GM18870 (cell line): ENCODE data around the gene N4BP2L1.

Source experiments
- ATAC-seq: cut with Tn5 transposase; IDR thresholded peaks from one replicate; pipeline ENCODE4 v1.9.1; 2021; ENCODE audit warnings: moderate library complexity; ENCODE audit not compliant: unreplicated experiment

The N4BP2L1 gene

DNA sequence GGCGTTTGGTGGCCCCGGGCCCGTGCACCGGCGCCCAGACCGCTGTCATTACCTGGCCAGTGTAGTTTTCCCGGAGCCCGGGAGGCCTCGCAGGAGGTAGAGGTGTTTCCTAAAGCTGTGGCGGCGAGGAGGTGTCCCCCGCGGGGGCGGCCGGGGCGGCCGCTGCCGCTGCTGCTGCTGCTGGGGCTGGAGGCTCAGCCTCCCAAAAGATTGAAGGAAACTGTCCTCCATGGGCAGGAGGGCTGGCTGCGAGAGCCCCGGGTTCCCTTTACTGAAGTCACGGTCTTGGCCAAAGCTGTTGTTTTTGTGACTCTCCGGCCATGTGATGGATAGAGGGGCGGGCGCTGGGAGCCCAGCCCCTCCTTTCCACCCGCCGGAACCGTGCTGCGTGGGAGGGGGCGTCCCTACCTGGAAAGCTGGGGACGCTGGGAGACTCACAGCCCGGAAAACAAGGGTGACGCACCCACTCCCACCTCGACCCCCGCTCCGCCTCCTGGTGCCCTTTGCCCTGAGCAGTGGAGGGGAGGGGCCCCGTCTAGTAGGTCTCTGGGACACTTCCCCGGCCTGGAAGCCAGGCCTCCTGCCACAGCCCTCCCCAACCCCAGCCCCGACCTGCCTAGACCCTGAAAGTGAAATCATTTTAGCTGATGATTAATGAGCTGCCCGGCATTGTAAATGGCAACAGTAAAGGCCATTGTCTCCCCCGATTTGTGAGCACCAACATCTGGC, at the start of gene N4BP2L1:
Gene N4BP2L1 (minus strand): TSS at position 279 of the 729 bp plus-strand sequence. CDS start 48 bp downstream, at position 231.
- ATAC-seq = peak; percentile 61

DNA sequence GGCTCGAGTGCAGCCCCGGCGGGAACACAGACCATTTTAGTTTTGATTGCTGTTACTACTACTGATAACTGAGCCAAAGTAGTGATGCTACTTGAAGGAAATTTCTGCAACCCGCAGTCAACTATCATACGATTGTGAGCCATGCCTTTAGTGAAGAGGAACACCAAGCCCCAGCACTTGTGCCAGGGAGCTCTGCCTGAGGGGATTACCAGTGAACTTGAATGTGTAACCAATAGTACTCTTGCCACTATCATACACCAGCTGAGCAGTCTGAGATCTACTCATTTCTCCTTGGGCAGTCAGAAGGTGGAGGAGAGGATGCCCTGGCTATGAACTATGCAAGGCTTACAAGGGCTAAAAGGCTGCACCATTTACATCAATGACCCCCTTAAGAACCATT, 49.0 kb upstream of the N4BP2L1 start:
- ATAC-seq = no peak

DNA sequence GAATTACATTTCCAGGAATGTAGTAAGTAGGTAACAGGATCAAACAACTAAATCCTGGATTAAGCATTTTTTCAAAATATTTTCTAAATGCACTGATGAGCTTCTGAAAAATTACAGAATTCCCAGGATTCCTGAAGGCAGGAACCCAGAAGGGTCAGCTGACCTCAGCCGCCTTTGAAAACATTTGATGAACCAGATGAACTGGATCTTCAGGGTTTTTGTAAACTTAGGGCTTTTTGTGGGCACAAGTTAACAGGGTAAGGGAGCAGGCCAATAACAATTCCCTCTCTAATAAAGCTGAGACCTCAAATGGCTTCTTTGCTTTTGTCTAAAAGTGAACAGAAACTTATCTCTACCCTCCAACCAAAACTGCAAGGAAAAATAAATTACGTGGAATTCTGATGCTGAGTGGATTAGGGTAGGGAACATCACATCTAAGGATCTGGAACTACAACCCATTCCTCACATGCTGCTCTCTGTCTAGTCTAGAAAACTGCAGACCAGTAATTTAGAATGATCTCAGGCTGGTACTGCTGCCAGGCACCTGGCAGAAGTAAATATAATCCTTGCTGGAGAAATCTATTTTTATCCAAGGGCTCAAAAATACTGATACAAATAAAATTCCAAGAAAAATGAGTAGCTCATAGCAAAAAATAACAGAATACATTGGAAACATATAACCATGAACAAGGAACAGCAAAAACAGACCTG, 48.2 kb upstream of the N4BP2L1 start:
- no peak for ATAC-seq

DNA sequence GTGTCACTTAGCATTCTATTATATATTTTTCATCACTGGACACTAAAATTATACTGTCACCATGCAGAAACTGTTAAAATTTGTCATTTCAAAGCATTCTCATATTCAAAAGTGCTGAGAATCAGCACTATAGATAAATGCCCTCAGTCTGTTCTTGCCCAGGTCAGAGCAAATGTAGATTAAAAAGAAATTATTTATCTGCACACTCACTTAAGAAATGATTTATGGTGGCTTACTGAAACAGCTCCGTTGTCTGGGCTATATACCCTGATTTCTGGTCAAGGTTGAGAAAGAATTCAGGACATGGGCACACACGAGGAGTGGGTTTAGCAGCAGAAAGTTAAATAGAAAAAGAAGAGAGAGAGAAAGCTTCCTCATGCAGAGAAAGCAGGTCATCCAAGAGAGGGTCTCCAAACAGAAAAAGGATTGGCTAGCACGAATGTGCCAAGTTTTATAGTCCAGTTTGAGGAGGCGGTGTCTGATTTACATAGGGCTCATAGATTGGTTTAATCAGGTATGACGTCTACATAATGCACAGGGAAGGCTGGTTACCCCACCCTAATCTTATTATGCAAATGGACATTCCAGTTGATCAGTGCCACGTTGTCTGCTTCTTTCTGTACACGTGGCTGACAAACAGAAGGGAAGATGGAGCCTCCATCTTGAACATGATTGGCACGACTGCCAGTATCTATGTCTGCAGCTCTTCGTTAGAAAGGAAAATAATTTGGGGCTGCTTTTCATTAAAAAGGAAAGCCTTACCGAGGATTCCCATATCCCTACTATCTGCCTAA, 47.3 kb upstream of the N4BP2L1 start:
- ATAC-seq = no peak

DNA sequence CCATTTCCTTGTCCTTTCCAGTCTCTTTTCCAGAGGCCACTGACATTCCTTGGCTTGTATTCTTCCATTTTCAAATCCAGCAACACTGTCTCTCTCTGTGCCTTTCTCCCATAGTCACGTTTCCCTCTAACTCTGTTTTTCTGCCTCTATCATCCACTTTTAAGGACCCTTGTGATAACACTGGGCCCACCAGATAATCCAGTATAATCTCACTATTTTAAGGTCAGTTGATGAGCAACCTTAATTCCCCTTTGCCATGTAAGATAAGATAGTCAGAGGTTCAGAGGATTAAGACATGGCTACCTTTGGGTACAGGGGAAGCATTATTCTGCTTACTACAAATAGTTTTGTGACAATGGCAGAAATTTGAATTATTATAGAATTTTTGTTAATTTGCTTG, 45.7 kb upstream of the N4BP2L1 start:
- ATAC-seq = no peak

DNA sequence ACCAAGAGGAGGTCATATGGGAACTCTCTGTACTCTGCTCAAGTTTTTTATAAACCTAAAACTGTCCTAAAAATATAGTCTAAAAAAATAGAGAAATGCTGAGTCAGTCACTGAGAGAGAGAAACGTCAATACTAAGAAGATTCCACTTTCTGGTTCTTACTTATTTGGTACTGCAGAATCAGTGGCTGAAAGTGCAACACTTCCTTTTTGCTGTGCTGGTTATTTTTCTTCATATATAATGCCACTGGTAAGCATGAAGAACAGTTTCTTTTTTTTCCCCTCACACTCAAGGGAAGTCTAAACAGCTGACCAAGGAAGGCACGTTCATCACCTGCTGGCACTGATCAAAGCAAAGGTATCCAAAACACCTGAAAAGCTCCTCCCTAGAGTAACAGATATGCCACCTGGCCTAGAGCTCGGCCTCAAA, 44.3 kb upstream of the N4BP2L1 start:
- peak; percentile 81 for ATAC-seq

DNA sequence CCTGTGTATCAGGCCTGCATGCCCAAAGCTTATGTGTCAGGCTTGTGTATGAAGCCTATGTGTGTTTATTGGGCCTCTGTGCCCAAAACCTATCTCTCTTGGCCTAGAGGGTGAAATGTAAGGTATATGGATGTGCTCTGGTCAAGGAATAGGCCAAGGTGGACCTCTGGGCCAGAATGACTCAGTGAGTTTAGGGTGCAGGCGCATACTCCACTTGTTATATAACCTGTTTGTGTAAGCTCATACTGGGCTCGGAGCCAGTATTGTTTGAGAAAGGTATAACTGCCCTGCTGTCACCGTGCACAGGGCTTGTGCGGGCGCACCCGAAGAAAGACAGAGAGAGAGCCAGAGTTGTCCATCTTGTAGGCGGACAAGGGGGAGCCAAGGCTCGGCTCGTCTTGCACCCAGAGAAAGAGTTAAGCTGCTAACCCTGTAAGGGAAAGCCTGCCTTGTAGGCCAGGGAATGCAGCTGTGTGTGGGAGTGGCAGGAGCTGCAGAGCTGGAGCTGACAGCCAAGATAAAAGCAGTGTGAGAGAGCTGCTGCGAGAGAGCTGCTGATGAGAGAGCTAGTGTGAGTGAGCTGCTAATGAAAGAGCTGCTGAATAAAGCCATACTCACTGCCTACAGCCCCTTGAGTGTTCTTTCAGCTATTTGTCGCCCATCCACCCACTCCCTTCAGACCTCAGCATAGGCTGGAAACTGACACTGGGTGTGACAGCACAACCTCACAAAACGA, 43.4 kb upstream of the N4BP2L1 start:
- no peak for ATAC-seq

DNA sequence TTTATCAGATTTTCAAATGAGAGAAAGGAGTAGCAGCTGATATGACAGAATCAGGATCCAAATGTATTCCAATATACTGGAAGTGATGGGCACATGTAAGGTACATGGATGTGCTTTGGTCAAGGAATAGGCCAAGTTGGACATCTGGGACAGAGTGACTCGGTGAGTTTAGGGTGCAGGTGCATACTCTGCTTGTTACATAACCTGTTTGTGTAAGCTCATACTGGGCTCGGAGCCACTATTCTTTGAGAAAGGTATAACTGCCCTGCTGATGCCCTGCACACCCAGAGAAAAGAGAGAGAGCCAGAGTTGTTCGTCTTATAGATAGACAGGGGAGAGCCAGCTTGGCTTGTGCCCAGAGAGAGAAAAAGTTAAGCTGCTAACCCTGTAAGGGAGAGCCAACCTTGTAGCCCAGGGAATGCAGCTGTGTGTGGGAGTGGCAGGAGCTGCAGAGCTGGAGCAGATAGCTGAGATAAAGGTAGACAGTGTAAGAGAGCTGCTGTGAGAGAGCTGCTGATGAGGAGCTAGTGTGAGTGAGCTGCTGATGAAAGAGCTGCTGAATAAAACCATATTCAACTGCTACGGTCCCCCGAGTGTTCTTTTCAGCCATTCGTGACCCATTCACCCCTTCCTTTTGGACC, 40.7 kb upstream of the N4BP2L1 start:
- no peak for ATAC-seq

DNA sequence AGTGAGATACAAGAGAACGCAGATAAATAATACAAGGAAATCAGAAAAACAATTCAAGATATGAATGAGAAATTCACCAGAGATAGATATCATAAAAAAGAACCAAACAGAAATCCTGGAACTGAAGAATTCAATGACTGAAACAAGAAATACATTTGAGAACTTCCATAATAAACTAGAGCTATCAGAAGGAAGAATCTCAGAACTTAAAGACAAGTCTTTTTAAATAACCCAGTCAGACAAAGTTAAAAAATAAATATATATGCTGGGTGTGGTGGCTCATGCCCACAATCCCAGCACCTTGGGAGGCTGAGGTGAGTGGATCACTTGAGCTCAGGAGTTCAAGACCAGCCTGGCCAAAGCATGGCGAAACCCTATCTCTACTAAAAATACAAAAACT, 28.7 kb upstream of the N4BP2L1 start:
- ATAC-seq = no peak

DNA sequence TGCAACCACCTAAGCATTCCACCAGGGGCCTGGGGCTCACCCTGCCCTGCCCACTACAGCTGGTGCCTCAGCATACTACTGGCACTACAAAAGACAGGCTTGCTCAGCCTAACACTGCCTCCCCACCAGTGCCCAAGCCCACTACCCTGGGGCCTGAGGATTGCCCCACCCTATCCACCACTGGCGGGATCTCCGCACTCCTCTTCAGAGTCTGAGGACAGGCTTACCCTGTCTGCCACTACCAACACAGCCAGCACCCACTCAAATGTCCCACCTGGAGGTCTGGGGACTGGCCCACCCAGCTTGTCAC, 27.6 kb upstream of the N4BP2L1 start:
- ATAC-seq = no peak

DNA sequence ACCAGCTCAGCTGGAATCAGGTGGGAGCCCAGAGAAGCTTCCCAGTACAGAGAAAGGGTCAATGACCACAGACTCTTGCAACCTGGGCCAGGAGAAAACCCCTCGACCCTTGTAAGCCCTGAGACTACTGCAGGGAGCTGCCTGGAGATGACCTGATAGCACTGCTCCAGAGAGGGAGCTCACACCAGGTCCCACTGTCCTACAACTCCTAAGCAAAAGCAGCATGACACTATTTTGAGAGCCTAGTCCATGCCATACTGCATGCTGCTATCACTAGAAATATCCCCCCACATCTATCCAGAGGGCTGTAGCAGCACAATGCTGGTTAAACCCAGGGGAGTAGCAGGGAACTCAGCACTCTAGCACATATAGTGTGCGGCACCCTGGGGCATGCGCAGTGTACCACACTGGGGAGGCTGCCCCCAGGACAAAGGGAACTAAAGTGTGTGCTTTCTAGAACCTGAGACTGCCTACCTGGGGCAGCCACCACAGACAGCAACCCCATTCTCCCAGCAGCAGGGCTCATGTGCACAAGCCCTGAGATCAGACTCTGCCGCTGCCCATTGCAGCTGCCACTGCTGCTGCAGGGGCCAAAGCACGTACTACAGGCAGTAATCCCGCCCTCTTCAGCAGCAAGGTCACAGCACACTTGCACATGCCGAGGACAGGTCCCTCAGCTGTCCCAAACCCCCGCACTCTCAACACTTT, 27.1 kb upstream of the N4BP2L1 start:
- ATAC-seq = no peak

DNA sequence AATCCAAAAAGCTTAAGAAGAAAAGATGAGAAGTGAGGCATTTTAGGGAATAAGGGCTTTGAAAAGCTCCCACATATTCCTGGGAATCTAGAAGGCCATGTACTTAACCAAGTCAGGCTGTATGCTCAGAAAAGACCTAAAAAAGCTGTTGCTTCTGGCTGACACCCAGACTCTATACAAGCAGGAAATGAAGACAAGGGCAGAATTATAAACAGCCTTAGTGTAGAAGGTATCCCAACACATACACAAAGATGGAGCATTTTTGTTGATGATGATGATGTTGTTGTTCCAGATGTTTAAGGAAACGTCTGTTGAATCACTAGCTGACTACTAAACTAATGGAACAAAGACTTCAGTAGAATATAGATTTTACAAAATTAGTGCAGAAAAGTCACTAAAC, 26.1 kb upstream of the N4BP2L1 start:
- no peak for ATAC-seq

DNA sequence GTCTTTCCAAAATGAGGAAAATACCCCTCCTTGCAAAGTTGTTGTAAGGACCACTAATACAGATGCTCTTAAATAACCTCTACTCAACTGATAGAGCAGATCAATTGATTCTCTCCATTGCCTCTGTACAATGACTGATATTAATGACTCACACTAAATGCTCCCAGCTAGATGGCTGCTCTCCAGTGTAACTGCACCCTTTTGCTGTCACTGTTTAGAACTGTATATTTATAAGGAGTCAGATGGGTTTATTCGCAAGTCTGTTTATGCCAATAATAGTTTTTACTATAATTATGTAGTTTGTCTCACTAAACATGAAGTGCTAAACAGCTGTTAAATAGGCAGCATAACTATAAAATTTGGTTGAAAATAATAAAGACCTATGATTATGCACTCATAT, 21.0 kb upstream of the N4BP2L1 start:
- no peak for ATAC-seq

DNA sequence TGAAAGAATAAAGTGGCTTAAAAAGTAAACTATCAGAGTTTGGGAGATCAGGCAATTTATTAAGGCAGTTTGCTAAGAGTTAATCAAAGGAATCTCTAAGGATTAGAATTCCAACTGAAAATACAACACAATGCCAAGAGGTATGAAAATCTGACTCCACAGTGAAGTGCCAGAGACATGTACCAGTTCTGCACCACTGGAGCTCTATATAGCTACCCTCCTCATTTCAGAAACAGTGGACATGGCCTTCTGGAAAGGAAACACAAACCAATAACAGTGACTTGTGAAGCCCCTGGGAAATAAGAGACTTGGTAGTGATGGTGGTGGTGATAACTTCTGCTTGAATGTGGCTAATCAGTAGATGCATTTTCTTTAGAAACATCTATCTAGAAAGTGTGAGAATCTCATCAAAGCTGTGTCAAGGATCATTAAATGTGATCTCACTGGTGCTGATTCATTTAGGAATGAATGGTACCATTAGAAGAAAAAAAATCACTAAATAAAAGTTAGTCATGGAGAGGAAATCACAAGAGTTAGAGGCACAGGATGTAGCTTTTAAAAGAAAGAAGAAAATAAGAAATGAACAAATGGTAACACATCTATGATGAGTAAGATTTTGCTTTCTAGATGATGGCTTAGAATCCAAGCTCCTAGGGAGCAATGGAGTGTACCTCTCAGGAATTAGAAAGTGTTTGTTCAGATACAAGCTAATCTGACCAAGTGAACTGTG, 20.1 kb upstream of the N4BP2L1 start:
- no peak for ATAC-seq

DNA sequence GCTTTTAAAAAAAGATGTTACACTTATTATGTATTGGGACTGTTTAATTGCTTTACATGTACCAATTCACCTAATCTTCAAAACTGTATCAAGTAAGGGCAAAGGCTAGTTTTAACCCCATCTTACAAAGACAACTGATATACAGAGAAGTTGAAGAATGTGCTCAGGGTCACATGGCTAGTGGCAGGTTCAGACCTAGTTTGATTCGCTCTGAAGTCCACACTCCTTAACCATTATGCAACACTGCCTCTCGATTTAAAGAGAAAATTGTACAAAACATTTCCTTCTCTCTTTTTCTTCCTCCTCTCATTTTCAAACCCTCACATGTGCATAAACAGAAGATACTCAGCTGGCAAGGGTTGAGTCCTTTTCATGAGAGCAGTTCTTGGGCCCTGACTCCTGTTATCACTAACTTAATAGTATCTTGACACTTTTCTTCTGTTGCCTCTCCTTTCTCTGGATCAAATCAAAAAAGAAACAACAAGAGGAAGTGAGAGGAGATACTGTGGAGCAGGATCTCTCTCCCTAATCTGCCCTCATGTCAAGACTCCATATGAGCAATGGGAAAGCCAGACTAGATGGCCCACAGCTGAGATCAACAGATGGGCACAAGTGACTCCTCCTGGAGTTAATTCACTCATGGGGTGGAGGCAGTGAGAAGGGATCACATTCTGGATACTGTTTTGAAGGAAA, 19.0 kb upstream of the N4BP2L1 start:
- no peak for ATAC-seq

DNA sequence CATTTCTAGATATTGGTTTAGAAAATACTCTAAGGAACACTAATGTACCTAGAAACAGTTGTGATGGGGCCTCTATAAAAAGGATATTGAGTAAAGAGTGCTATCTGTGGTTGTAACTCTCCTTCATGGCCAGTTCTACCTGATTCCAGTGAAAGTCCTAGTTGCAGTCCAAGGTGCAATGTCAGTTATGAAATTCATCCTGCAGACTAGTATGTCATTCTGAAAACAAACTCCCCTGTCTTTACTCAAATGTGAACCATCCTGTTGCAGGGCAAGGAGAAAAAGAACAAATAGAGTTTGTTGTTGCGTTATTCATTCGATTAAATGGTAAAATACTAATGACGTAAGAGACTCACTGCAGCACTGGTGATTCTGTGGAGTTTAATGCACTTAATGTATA, 18.3 kb upstream of the N4BP2L1 start:
- ATAC-seq = no peak

DNA sequence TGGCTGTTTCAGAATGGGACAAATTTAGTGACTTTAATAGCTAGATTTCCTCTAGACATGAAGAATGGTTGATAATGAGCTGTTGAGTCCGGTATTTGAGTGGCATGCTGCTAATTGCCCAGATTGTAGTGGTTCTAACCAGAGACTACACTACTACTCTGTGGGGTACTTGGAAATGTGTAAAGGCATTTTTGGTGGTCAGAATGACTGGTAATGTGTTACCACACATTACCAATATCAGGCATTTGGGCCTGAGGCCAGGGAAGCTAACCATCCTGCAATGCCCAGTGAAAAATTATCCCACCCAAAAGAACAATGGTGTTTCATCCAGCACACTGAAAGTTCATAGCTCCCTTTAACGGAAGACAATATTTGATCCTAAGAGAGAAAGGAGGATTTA, 17.5 kb upstream of the N4BP2L1 start:
- ATAC-seq = no peak

DNA sequence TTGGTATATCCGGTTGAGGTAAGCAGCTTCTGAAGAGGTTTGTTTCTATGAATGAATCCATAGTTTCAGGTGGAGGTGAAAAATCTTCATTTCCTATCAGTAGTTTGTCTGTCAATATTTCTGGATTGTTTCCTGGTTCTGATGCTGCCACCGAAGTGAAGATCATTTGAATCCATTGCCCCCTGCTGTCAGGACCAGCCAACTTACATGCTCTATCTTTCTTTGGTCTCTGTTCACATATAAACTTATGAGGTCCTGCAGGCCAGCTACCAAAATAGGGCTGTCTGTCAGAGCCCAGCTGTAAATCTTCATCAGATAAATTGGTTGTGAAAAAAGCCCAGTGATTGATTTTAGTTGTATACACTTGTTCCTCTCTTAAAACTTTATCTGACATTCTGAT, 15.2 kb upstream of the N4BP2L1 start:
- no peak for ATAC-seq

DNA sequence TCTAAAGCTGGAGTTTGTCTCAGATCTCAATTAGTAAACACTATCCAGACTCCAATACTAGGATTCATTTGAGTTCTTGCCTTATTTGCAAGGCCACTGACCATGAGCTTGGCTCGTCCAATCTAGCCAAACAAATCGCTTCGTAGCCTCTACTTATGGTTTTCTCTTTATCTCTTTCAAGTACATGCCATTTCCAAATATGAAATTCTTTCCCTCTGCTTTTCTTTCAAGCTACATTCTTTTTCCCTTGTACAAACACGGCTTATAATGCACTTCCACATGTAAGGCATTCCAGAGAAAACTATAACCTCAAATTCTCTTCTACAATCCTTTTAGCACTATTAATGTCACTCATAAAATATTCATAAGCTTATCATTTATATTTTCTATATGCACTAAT, 10.9 kb upstream of the N4BP2L1 start:
- no peak for ATAC-seq
